GM21619 (cell line): Measurements from ENCODE around the gene BRCC3.

Experiments
- ATAC-seq: cut with Tn5 transposase; IDR thresholded peaks from one replicate; pipeline ENCODE4 v1.9.1; 2021; ENCODE audit not compliant: unreplicated experiment

Gene BRCC3

GRCh38 chrX:155070975-155071693 is at the start of gene BRCC3, which contains the start of the genes CMC4 and MTCP1:
Gene BRCC3 (plus strand): TSS chrX:155071508. CDS start chrX:155071528, 20 bp downstream.
Gene CMC4 (minus strand): TSS chrX:155071136. CDS start chrX:155064023, 7,113 bp downstream.
Gene MTCP1 (minus strand): TSS chrX:155071136. CDS start chrX:155066010, 5,126 bp downstream.
- ATAC-seq, result peak; percentile 92

DNA sequence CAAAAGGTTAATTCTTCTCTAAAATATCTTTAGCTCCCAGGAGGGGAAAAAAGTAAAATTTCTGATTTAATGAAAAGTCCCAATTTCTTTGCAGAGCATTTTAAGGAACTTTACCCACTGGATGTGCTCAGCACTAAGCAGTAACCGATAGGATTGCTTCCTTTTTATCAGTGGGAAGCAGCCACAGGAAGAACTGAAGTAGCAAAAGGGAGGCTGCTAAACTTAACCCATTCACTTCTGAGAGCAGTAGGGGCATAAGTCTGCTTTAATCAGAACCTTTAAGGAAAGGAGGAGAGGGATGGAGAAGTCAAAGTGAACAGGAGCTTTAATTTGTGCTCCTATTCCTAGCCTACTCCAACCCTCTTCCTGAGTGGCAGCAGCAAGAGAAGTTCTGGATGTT is 48.7 kb upstream of the BRCC3 start, which contains the start of gene F8:
Gene F8, minus strand, starts transcription at position 139 of the 400 bp plus-strand sequence. CDS start 171 bp downstream, outside the sequence.
- no peak for ATAC-seq

GRCh38 chrX:155023907-155024833 is 47.1 kb upstream of the BRCC3 start:
- ATAC-seq, result no peak

GRCh38 chrX:155026420-155026726 is 44.9 kb upstream of the BRCC3 start:
- ATAC-seq, result no peak

GRCh38 chrX:155026727-155027508 is 44.4 kb upstream of the BRCC3 start, which contains the start of gene FUNDC2:
Gene FUNDC2 (plus strand): TSS chrX:155026844. CDS start chrX:155026939, 95 bp downstream.
- peak; percentile 83 for ATAC-seq

DNA sequence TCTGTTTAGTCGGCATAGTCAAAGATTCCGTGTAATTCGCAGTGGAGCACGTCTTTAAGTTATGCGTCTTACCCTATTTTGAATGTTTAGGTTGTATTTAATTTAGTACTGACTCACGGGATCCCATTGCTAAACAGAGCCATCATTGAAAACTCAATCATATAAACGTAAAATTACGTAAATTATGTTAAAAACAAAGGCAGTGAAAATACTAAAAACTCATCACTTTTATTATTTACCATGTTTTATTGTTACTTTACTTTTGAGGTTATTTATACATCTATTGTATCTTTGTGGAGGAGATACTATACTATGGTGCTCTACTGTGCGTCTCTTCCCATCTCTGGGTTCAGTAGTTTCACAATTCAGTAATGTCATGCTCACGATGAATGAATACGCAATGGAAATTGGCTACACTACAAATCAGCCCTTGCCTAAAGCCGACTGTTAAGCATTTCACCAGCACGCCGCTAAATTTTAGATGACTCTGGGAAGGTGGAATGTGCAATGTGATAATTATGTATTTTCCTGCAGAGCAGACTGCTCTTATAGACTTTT is 43.7 kb upstream of the BRCC3 start:
- ATAC-seq, result no peak

GRCh38 chrX:155028129-155028528 is 43.2 kb upstream of the BRCC3 start:
- no peak for ATAC-seq

DNA sequence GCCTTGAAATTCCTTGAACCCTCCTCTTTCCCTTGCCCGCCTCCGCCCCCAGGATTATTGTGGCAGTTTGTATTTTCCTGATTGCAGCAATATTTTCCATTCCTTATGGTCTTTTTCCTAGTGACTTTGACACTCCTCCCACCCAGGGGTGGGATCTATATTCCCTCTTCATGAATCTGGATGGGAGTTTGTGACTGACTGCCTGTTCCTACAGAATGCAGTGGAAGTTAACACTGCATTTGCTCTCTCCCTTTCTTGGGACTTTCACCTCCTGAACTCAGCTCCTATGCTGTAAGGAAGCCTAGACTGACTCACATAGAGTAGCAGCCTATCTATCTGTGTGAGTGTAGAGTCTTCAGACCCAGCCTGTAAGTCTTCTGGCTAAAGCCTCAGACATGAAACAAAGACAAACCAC is 42.4 kb upstream of the BRCC3 start:
- ATAC-seq, result no peak

DNA sequence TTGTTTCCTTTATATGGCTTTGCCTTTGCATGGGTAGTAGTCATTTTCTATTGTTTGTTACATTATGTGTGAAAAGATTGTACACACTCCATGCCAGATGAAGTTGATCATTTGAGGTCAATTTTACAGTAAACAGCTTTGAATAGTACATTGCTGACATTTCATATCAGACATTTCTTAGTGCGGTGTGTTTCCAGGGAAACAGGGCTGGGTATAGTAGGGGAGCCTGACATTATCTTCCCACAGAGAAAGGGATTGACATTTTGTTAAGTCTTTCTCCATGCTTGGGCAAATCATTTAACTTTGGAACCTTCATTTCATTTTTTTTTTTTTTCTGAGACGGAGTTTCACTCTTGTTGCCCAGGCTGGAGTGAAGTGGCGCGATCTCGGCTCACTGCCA is 39.7 kb upstream of the BRCC3 start:
- no peak for ATAC-seq

GRCh38 chrX:155035688-155036087 is 35.6 kb upstream of the BRCC3 start:
- no peak for ATAC-seq

DNA sequence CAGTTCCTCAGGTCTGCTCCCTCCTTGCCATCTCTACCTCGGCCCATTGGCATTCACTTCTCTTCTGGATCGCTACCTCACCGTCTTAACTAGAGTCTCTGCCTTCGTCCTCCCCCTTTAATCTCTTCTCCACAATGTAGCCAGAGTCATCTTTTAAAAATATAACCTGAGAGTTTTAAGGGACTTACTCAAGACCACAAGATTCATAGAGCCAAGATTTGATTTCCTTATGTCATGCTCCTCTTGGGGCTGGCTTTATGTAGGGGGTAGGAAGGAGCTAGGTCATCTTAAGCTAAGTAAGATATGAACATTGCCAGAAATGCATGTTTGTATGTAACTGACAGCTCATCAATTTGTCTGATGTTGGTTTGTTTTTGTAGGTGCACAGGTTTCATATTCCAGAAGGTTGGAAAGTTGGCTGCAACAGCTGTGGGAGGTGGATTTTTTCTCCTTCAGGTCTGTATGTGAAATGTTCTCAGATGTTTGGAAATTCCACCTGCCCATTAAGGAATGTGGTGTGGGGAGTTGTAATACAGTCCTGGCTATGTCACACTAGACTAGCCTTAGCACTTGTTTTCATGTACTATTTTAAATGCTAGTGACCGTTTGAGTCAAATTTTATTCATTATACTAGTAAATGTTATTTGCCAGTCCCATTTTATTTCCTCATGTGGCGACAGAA is 25.0 kb upstream of the BRCC3 start:
- ATAC-seq, result no peak

DNA sequence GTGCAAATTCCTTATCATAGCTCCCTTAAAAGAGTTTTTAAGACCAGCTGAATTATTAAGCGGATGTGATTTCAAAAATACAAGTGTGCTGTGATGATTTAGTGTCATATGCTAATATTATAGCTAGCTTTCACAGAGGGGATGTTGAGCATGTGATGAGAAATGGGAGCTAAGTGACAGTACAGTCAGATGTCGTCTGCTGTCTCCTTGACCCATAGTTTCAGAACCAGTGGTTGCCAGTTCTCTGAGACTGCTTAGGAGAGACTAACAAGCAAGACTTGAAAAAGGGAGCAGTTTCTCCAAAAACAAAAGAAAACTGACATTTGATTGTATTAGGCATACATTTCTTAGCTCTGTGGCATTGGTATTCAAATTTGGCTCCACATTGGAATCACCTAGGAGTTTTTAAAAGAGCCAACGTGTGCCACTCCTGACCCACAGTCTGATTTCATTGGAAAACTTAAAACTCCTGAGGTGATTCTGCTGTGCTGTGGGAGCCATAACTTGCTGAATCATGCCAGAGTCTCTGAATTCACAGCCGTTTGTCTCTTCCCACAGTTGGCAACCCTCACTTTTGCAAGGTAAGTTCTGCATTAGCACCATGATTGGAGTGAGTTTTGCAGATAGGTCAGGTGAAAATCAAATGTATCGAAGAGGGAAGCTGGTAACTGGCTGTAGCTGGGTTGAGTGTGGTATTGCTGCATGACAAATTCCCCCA is 24.3 kb upstream of the BRCC3 start:
- ATAC-seq, result no peak

- no peak for ATAC-seq
Observed at GRCh38 chrX:155048977-155049619, 22.2 kb upstream of the BRCC3 start.

- ATAC-seq, result no peak
Observed at GRCh38 chrX:155052738-155053498, 18.4 kb upstream of the BRCC3 start.

- no peak for ATAC-seq
Observed at GRCh38 chrX:155053656-155054055, 17.7 kb upstream of the BRCC3 start.

DNA sequence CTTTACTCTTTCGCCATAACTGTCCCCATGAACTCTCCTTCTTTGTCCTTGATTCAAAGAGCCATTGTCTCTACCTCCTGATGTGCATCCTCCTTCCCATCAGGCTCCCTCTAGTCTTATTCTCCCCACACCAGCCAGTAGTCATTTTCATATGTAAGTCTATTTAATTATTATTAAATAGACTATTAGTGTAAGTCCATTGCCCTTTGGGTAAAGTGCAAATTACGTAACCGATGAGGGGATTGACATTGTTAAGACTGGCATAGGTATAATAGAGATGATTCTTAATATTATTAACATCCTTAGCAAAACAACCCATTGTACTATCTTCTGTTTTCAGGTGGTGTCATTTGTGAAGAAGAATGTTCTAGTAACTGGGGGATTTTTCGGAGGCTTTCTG is 17.1 kb upstream of the BRCC3 start:
- no peak for ATAC-seq

GRCh38 chrX:155055494-155055893 is 15.8 kb upstream of the BRCC3 start:
- no peak for ATAC-seq

DNA sequence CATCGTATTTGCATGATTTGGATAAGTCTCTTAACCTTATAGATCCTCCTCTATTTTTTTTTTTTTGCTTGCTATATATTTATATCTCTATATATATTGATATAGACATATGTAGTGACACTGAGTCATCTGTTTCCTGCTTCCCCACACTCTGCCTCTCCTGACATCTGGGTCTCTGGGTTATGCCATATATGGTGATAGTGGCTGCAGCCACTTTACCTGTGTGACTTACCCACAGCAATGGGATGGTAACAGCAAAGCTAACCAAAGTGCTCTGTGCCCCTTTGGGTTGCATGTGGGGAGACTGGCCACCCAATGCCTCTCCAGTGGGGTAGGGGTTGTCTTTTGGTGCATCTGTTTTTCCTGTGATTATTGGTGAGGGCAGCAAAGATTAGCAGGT is 14.8 kb upstream of the BRCC3 start:
- no peak for ATAC-seq
